HG02884 (cell line): ENCODE data around the gene CSKMT.
"Not testable (repeated sequence)": the region's sequence is repeated elsewhere in the genome, so short reads cannot be mapped to it uniquely, and the experiment has no call there.

ENCODE experiments used
- ATAC-seq: cut with Tn5 transposase; IDR thresholded peaks from one replicate; pipeline ENCODE4 v1.9.1; 2021; ENCODE audit warnings: mild to moderate bottlenecking, moderate library complexity; ENCODE audit not compliant: unreplicated experiment

CSKMT gene

GRCh38 chr11:62687508-62688396 lies 22.6 kb downstream of the CSKMT start:
- ATAC-seq, result no peak

- ATAC-seq, result no peak
These were observed 23.4 kb downstream of the CSKMT start for GRCh38 chr11:62688491-62688890.

GRCh38 chr11:62689421-62690183 lies 24.5 kb downstream of the CSKMT start, which contains the start of gene LRRN4CL:
Gene LRRN4CL (minus strand): TSS chr11:62689530. CDS start chr11:62688508, 1,022 bp downstream.
- no peak for ATAC-seq

GRCh38 chr11:62693624-62694023 lies 28.5 kb downstream of the CSKMT start:
- ATAC-seq, result not testable (repeated sequence)

GRCh38 chr11:62694455-62695167 lies 29.5 kb downstream of the CSKMT start:
- no peak for ATAC-seq

GRCh38 chr11:62702246-62702645 lies 37.1 kb downstream of the CSKMT start:
- no peak for ATAC-seq

- not testable (repeated sequence) for ATAC-seq
These were observed 38.8 kb downstream of the CSKMT start for GRCh38 chr11:62703921-62704320.

- no peak for ATAC-seq
These were observed 40.3 kb downstream of the CSKMT start for GRCh38 chr11:62705413-62705812.

- ATAC-seq, result peak; percentile 39
These were observed 41.1 kb downstream of the CSKMT start for GRCh38 chr11:62705880-62706849.

- no peak for ATAC-seq
These were observed 41.7 kb downstream of the CSKMT start for GRCh38 chr11:62706850-62707247.

- no peak for ATAC-seq
These were observed 42.3 kb downstream of the CSKMT start, which contains the start of the genes BSCL2 and GNG3 for GRCh38 chr11:62707277-62707861. Gene BSCL2 (minus strand): TSS chr11:62707424. CDS start chr11:62707195, 229 bp downstream. Gene GNG3 (plus strand): TSS chr11:62707676. CDS start chr11:62708296, 620 bp downstream.

GRCh38 chr11:62708392-62708791 lies 43.3 kb downstream of the CSKMT start:
- no peak for ATAC-seq

GRCh38 chr11:62708793-62709192 lies 43.7 kb downstream of the CSKMT start:
- no peak for ATAC-seq

GRCh38 chr11:62709247-62710000 lies 44.3 kb downstream of the CSKMT start:
- peak; percentile 63 for ATAC-seq

- ATAC-seq, result no peak
These were observed 44.9 kb downstream of the CSKMT start for GRCh38 chr11:62710001-62710345.

- ATAC-seq, result no peak
These were observed 47.2 kb downstream of the CSKMT start for GRCh38 chr11:62712276-62712812.

GRCh38 chr11:62712861-62713260 lies 47.7 kb downstream of the CSKMT start:
- no peak for ATAC-seq

- ATAC-seq, result no peak
These were observed 48.2 kb downstream of the CSKMT start for GRCh38 chr11:62713343-62713742.
